Right atrium auricular region (tissue), 2 donors: ENCODE data around the gene ANKRD39. TPM values are rescaled to one million over a fixed set of nuclear protein-coding genes. Genes with fewer than 3 reads are reported as not detected.

Source experiments
- DNase-seq: peaks from one replicate; pipeline ENCODE4 v3.0.0-alpha.2; 2019; ENCODE audit warnings: low spot score
- H3K27ac ChIP-seq, 2 donors: fragments of 200-600 bp; sonication (generic); 1 replicate in 1 of 2; 2 replicates in 1 of 2; pipeline ENCODE4 v1.5.1; 2016 to 2019
- H3K27me3 ChIP-seq, 2 donors: fragments of 200-600 bp; sonication (generic); one replicate each; pipeline versions ENCODE4 v1.5.1 to v1.6.0; 2017 to 2019
- H3K36me3 ChIP-seq: fragments of 200-600 bp; sonication (generic); one replicate; pipeline ENCODE4 v1.5.1; 2016
- H3K4me1 ChIP-seq, 2 donors: fragments of 200-600 bp; sonication (generic); one replicate each; pipeline versions ENCODE4 v1.5.1 to v1.6.0; 2017 to 2019
- H3K4me3 ChIP-seq, 2 donors: fragments of 200-600 bp; sonication (generic); 1 replicate in 1 of 2; 2 replicates in 1 of 2; pipeline ENCODE4 v1.5.1; 2017 to 2019; ENCODE audit warnings: mild to moderate bottlenecking in 1 of 2, moderate library complexity in 1 of 2
- H3K9me3 ChIP-seq, 2 donors: fragments of 200-600 bp; sonication (generic); one replicate each; pipeline ENCODE4 v1.5.1; 2019
- CTCF ChIP-seq, 2 donors: fragments of 200-600 bp; sonication (generic); IDR thresholded peaks; one replicate each; pipeline ENCODE4 v1.5.1; 2019; ENCODE audit warnings: antibody characterized with exemption in 2 of 2
- total RNA-seq, 2 donors: library from RNA; depleted of rRNA; stranded (reverse); fragments of >200 nt; gene quantifications; one replicate each; pipeline ENCODE4 v1.1.0, GENCODE V29; 2016

ANKRD39 gene
- total RNA-seq, 2 donors from 2014 or later, result 8.7 to 12.2 TPM

- H3K4me3 ChIP-seq, result no peak overlapping the region
- DNase-seq, result no peak
- H3K4me1 ChIP-seq, result peaks cover 0 to 33% of the 10 kb centered on the region in 2 donors
- TF ChIP-seq CTCF (IDR thresholded peaks at IDR 0.05), result no peak
- H3K36me3 ChIP-seq, result peaks cover 14% of the 10 kb centered on the region
- H3K9me3 ChIP-seq, result no peaks in the 10 kb centered on the region
- peak overlapping the region in 1 of 2 donors; percentile 85 for H3K27ac ChIP-seq
- H3K27me3 ChIP-seq, result no peaks in the 10 kb centered on the region
Observed at GRCh38 chr2:96838345-96839292, 19.2 kb downstream of the ANKRD39 start.

- no peak for DNase-seq
Observed at GRCh38 chr2:96837575-96837974, 20.2 kb downstream of the ANKRD39 start.

GRCh38 chr2:96835830-96836229, 22.0 kb downstream of the ANKRD39 start:
- no peak for TF ChIP-seq CTCF (IDR thresholded peaks at IDR 0.05)
- no peak overlapping the region for H3K27ac ChIP-seq
- no peak for DNase-seq
- peaks cover 0 to 33% of the 10 kb centered on the region in 2 donors for H3K4me1 ChIP-seq
- H3K36me3 ChIP-seq, result peaks cover 38% of the 10 kb centered on the region
- no peaks in the 10 kb centered on the region for H3K27me3 ChIP-seq
- H3K4me3 ChIP-seq, result no peak overlapping the region
- no peaks in the 10 kb centered on the region for H3K9me3 ChIP-seq

More at GRCh38 chr2:96837575-96837974, 20.2 kb downstream of the ANKRD39 start:
- Histone ChIP-seq H3K27ac (no peak overlapping the region), H3K4me3 (no peak overlapping the region), H3K27me3 (no peaks in the 10 kb centered on the region), H3K9me3 (no peaks in the 10 kb centered on the region), H3K36me3 (peaks cover 21% of the 10 kb centered on the region), H3K4me1 (peaks cover 0 to 32% of the 10 kb centered on the region in 2 donors)
- TF ChIP-seq CTCF (IDR thresholded peaks at IDR 0.05), result no peak

DNA sequence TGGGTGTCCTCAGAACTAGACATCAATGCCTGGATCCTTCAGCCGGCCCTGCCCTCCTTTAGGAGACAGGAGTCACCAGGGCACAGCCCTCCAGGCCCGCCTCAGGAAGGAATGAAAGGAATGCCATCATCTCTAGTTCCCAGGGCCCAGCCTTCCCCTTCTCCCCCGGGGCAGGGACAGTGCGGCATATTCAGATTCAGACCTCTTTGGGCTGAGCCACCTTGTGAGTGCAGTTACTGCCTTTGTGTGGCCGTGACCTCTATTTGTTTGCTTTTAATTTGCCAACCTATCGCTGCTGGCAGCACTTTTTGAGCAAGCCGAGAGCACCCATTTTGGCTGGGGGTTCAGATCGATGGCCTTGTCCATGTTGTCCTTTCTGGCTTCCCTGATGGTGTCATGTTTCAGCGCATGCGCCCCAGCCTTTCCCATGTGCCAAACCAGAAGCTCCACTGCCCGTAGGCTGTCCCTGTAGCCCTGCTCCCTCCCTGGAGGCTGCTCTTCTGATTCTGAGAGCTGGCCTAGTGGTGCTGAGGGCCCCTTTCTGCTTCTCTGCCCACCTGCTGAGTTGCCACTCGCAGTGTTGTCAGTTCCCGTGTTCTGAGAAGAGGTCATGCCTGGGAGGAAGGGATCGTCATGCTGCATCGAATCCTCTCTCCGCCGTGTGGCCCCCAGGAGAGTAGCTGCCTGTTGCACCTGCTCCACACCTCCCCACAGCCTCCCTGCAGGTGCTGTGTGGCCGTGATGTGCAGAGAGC, 24.9 kb downstream of the ANKRD39 start:
- H3K27ac ChIP-seq, result peak overlapping the region; percentile 33 to 62
- DNase-seq, result peak; percentile 71
- no peak for TF ChIP-seq CTCF (IDR thresholded peaks at IDR 0.05)
- no peaks in the 10 kb centered on the region for H3K27me3 ChIP-seq
- H3K36me3 ChIP-seq, result peaks cover 50% of the 10 kb centered on the region
- H3K4me1 ChIP-seq, result peaks cover 0 to 18% of the 10 kb centered on the region in 2 donors
- no peaks in the 10 kb centered on the region for H3K9me3 ChIP-seq
- no peak overlapping the region for H3K4me3 ChIP-seq

DNA sequence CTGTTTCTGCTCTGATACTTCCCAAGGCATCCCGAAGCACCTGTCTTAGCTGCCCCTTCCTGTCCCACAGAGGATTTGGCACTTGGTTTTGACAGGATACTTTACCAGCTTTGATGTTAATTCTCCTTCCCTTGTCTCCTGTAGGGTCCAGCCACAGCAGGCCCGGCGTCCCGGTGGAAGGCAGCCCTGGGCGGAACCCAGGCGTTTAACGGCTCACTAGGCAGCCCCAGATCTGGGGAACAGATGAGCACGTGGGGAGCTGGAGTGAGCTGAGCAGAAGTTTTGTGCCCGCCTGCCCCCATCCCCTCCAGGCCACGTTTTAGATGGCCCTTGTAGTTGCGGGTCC, 25.4 kb downstream of the ANKRD39 start:
- H3K36me3 ChIP-seq, result peaks cover 55% of the 10 kb centered on the region
- H3K9me3 ChIP-seq, result no peaks in the 10 kb centered on the region
- no peak overlapping the region for H3K4me3 ChIP-seq
- H3K27ac ChIP-seq, result peak overlapping the region; percentile 33 to 62
- H3K27me3 ChIP-seq, result no peaks in the 10 kb centered on the region
- peaks cover 0 to 18% of the 10 kb centered on the region in 2 donors for H3K4me1 ChIP-seq
- no peak for TF ChIP-seq CTCF (IDR thresholded peaks at IDR 0.05)
- DNase-seq, result no peak
